ENCODE measurements around the gene COQ8B. TPM values are rescaled to one million over a fixed set of nuclear protein-coding genes. Genes with fewer than 3 reads are reported as not detected.

The COQ8B gene
- total RNA-seq, 4 donors from 2014 or later, result 39.2 to 73.0 (median 54.7) TPM

- Histone ChIP-seq H3K4me1 (peaks cover 45 to 64% of the 10 kb centered on the region in 2 donors), H3K4me3 (replicated peaks in 1 of 3) (peak overlapping the region; percentile 69 to 75 (median 74)), H3K9me3 (no peaks in the 10 kb centered on the region), H3K27me3 (no peaks in the 10 kb centered on the region), H3K36me3 (no peaks in the 10 kb centered on the region), H3K27ac (peak overlapping the region; percentile 91 to 98 (median 93))
- 0 to 3% methylated on average over 1 to 19 of the region's 20 CpGs for WGBS, 2 donors
- TF ChIP-seq CTCF (IDR thresholded peaks at IDR 0.05) (peak in 1 of 6 experiments; percentile 2), POLR2A (IDR thresholded peaks at IDR 0.05) (no peak)
- intact Hi-C loops (cut with DNase I), result no loop called here
- no peak for DNase-seq
Measured at GRCh38 chr19:40717325-40717879, 716 bp upstream of the COQ8B start.

DNA sequence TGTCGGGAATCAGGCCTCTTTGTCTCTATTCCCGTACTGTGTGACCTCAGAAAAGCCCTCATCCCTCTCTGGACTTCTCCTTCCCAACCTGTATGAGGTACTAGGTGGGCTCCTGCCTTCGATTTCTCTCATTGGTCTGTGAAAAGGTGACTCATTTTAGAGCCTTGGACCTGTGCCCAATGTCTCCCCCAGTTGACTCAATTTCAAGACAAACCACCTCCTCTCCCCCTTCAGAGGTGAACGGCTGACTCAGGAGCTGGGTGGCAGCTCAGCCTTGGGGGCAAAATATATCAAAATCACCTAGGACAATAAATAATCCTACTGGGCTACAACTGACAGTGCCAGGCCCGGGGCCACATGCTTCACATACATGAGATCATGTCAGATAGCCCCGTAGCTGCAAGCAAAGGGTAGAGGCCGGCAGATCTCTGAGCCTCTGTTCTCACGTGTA is 630 bp downstream of the COQ8B start:
- Histone ChIP-seq H3K27me3 (no peaks in the 10 kb centered on the region), H3K4me3 (replicated peaks in 1 of 3) (peak overlapping the region; percentile 66 to 75 (median 69)), H3K4me1 (peaks cover 32 to 54% of the 10 kb centered on the region in 2 donors), H3K27ac (peak overlapping the region; percentile 91 to 98 (median 93)), H3K36me3 (no peaks in the 10 kb centered on the region), H3K9me3 (no peaks in the 10 kb centered on the region)
- intact Hi-C loops (cut with DNase I), result no loop called here
- WGBS, 2 donors, result 7 to 9% methylated on average over 8 of the region's 8 CpGs
- TF ChIP-seq POLR2A (IDR thresholded peaks at IDR 0.05) (no peak), CTCF (IDR thresholded peaks at IDR 0.05) (no peak)
- DNase-seq, result peak in 1 of 2 donors; percentile 57

DNA sequence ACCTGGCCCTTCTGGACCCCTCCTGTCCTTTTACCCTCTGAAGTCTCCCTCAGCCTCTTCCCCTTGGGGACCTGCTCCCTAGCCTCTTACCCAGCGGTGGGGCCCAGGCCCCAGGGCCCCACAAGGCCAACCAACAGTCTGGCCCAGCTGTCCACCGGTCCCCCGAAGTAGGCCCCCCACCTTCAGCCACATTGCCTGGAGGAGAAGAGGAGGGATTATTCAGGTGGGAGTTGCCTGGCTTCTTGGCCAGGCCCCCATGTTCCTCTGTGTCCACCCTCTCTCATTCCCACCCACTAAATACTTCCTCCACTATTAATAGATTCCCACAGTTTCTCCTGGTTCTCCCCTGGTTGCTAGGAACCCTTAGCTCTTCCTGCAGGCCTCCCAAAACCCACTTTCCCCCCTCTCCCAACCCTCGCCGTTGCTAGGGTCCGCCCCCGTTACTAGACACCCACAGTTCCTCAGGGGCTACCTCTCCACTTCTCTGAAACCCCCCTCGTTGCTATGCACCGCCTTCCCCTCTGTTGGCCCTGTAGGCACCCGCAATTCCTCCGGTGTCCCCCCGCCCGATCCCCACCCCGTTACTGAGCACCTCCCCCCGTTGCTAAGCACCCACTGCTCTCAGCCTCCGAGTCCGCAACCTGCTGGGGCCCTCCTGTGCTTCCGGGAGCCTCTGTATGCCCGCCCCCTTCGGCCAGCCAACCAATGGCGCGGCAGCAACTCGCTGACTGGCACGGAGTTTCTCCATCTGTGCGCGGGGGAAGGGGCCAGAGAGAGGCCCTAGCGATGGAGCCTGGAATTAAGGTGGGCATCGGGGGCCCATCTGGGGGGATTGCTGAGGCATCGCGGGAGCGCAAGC is 2.0 kb downstream of the COQ8B start:
- Histone ChIP-seq H3K4me3 (replicated peaks in 1 of 3) (peak overlapping the region in 2 of 3 donors; percentile 36 to 50), H3K27ac (peak overlapping the region; percentile 91 to 98 (median 93)), H3K9me3 (no peaks in the 10 kb centered on the region), H3K27me3 (no peaks in the 10 kb centered on the region), H3K4me1 (peaks cover 18 to 40% of the 10 kb centered on the region in 2 donors), H3K36me3 (peaks cover 0 to 1% of the 10 kb centered on the region in 2 donors)
- DNase-seq, result peak; percentile 94 to 95
- 2 to 4% methylated on average over 27 to 29 of the region's 31 CpGs for WGBS, 2 donors
- intact Hi-C loops (cut with DNase I), result no loop called here
- no peak for TF ChIP-seq CTCF (IDR thresholded peaks at IDR 0.05)
- TF ChIP-seq POLR2A (IDR thresholded peaks at IDR 0.05), result no peak

- intact Hi-C loops (cut with DNase I), result no loop called here
- TF ChIP-seq CTCF (IDR thresholded peaks at IDR 0.05), result no peak
- TF ChIP-seq POLR2A (IDR thresholded peaks at IDR 0.05), result no peak
- Histone ChIP-seq H3K36me3 (peaks cover 0 to 7% of the 10 kb centered on the region in 2 donors), H3K4me1 (peaks cover 14 to 33% of the 10 kb centered on the region in 2 donors), H3K27me3 (no peaks in the 10 kb centered on the region), H3K4me3 (replicated peaks in 1 of 3) (no peak overlapping the region), H3K9me3 (no peaks in the 10 kb centered on the region), H3K27ac (peak overlapping the region in 2 of 3 donors; percentile 91 to 93)
- WGBS, 2 donors, result 83 to 84% methylated on average over 11 of the region's 11 CpGs
- DNase-seq, result no peak
Measured at GRCh38 chr19:40713939-40714338, 2.7 kb downstream of the COQ8B start.

- peaks cover 9 to 32% of the 10 kb centered on the region in 2 donors for H3K36me3 ChIP-seq
- WGBS, 2 donors, result 91 to 95% methylated on average over 5 of the region's 5 CpGs
- no peak overlapping the region for H3K27ac ChIP-seq
- intact Hi-C loops (cut with DNase I), result no loop called here
- H3K4me1 ChIP-seq, result peaks cover 7 to 8% of the 10 kb centered on the region in 2 donors
- TF ChIP-seq POLR2A (IDR thresholded peaks at IDR 0.05) (no peak), CTCF (IDR thresholded peaks at IDR 0.05) (no peak)
- no peak overlapping the region for H3K4me3 ChIP-seq (replicated peaks in 1 of 3)
- DNase-seq, result no peak
- no peaks in the 10 kb centered on the region for H3K9me3 ChIP-seq
- no peaks in the 10 kb centered on the region for H3K27me3 ChIP-seq
Measured at GRCh38 chr19:40709817-40710216, 6.9 kb downstream of the COQ8B start.

All from thyroid gland (tissue), 4 donors.